ENCODE data around the gene SLC2A4RG.
"Not testable (repeated sequence)": the region's sequence is repeated elsewhere in the genome, so short reads cannot be mapped to it uniquely, and the experiment has no call there.

SLC2A4RG gene

DNA sequence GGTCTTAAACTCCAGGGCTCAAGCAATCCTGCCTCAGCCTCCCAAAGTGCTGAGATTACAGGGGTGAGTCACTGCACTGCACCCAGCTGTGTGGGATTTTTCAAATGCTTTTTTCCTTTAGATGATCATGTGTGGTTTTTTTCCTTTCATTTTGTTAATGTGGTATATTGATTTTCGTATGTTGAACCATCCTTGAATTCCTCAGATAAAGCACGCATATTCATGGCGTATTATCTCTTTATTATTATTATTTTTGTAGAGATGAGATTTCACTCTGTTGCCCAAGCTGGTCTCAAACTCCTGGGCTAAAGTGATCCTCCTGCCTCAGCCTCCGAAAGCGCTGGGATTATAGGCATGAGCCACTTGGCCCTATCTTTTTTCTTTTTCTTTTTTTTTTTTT, 24.7 kb upstream of the SLC2A4RG start:
- no peak for DNase-seq

DNA sequence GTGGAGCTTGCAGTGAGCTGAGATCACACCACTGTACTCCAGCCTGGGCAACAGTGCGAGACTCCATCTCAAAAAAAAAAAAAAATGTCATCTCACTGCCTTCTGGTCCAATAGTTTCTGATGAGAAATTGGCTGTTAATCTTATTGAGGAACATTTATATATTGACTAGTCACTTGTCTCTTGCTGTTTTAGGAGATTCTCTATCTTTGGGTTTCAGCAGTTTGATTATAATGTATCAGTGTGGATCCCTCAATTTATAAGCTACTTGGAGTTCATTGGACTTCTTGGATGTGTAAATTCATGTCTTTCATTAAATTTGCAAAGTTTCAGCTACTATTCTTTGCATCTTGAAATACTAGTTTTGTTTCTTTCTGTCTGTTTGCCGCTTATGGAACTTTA, 20.6 kb upstream of the SLC2A4RG start:
- DNase-seq, result no peak

DNA sequence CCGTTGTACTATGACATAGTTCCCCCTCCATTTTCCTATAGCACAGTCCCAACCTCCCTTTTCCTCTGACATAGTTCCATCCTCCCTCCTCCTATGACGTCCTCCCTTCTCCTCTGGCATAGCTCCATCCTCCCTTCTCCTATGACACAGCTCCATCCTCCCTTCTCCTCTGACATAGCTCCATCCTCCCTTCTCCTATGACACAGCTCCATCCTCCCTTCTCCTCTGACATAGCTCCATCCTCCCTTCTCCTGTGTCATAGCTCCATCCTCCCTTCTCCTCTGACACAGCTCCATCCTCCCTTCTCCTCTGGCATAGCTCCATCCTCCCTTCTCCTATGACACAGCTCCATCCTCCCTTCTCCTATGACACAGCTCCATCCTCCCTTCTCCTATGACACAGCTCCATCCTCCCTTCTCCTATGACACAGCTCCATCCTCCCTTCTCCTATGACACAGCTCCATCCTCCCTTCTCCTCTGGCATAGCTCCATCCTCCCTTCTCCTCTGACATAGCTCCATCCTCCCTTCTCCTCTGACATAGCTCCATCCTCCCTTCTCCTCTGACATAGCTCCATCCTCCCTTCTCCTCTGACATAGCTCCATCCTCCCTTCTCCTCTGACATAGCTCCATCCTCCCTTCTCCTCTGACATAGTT, 16.5 kb upstream of the SLC2A4RG start:
- not testable (repeated sequence) for DNase-seq

DNA sequence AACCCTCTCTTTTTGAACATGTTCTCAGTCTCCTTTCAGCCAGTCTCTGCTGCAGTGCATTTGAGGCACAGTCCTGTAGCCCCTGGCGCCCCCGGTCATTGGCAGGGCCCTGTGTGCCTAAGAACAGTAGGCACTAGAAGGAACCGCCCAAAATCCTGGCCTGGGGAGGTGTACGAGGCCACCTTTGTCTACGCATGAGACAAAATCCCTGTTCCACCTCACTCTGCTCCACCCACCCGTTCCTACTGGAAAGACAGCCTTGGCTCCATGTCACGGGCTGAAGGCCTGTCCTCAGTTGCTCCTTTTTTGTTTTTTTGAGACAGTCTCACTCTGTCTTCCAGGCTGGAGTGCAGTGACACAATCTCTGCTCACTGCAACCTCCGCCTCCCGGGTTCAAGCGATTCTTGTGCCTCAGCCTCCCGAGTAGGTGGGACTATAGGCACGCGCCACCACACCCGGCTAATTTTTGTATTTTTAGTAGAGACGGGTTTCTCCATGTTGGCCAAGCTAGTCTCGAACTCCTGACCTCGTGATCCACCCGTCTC, 9.3 kb upstream of the SLC2A4RG start:
- not testable (repeated sequence) for DNase-seq

DNA sequence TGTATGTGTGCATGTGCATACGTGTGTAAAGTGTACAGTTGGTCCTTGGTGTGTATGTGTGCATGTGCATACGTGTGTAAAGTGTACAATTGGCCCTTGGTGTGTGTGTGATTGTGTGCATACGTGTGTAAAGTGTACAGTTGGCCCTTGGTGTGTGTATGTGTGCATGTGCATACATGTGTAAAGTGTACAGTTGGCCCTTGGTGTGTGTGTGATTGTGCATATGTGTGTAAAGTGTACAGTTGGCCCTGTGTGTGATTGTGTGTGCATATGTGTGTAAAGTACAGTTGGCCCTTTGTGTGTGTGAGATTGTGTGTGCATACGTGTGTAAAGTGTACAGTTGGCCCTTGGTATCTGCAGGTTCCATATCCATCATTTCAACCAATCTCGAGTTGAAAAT, 8.2 kb upstream of the SLC2A4RG start:
- no peak for DNase-seq

DNA sequence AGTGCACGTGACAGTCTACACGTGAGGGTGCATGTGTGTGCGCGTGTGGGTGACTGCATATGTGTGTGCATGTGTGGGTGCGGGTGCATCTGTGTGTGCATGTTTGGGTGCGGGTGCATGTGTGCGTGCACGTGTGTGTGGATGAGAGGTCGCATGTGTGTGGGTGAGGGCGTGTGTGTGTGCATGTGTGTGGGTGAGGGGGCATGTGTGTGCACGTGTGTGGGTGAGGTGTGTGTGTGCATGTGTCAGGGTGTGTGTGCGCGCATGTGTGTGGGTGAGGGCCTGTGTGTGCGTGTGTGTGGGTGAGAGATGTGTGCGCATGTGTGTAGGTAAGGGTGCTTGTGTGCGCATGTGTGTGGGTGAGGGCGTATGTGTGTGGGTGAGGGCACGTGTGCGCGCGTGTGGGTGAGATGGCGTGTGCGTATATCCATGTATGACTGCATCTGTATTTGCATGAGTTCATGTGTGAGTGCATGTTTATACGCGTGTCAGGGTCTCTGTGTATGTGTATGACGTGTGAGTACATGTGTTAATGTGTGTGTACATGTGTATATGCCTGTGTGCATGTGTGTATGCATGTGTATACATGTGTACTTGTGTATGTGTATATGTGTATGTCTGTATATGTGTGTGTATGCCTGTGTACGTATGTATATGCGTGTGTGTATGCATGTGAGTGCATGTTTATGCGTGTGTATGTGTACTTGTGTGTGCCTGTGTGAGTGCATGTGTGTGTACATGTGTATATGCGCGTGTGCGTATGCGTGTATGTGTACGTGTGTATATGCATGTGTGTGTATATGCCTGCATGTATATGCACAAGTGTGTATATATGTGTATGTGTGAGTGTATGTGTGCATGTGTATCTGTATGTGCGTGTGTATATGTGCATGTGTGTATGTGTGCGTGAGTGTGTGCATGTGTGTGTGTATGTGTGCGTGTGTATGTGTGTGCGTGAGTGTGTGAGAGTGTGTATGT, 7.2 kb upstream of the SLC2A4RG start:
- DNase-seq, result no peak

DNA sequence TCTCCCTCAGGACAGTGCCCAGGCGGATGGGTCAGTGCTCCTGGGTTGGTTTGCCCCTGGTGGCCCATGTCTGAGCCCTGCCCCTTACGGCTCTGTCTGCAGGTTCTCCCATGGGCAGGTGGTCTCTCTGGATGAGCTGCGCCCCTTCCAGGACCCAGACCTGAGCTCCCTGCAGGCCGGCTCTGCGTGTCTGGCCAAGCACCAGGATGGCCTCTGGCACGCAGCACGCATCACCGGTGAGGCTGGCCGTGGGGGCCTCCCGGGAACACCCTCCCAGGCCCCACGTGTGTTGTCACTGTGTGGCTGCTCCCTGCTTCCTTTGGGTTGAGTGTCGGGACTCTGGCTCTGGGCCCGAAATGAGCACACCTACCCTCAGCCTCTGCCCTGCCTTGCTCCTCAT, 6.5 kb upstream of the SLC2A4RG start:
- no peak for DNase-seq

DNA sequence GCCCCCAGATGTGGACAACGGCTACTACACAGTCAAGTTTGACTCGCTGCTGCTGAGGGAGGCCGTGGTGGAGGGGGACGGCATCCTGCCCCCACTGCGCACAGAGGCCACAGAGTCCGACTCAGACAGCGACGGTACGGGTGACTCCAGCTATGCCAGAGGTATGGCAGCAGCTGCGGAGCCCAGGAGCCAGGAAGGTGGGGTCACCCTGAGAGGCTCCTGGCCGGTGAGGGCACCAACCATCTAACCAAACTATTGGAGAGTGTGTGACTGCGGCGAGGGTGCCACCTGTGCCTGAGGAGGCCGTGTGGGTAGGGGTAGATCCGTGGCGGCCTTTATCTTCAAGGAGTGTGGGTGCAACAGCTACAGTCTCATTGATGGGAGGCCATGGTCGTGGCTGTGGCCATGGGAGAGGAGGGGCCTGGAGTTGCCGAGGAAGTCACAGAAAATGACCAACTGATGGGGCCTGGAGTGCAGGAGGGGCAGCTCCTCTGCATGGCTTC, 5.9 kb upstream of the SLC2A4RG start:
- DNase-seq, result no peak

DNA sequence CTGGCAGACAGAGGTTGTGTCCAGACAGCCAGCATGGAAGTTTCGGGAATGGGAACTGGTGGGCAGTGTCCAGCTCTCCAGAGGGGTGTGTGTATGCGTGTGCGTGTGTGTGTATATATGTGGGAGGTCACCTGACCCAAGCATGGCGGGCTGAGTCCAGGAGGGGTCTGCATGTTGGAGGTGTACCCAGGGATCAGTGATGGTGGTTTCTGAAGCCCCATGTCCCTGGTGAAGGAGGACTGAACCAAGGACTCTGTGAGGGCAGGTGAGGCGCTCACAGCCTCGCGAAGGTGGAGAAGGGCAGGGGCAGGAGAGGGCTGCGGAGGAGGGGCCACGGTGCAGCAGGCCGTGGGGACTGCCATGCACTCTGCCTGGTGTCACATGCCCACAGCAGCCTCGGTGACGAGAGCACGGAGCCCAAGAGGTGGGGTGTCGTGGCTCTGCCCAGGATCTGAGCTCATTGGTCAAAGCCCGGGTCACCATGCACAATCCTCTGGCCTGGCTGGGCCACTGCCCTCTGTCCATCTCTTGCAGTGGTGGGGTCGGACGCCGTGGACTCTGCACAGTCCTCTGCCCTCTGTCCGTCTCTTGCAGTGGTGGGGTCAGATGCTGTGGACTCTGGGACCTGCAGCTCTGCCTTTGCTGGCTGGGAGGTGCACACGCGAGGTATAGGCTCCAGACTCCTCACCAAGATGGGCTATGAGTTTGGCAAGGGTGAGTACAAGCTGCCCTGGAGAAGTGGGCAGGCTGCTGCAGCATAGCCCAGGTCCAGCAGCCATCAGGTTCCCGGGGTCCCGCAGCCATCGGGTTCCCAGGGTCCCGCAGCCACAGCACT, 5.2 kb upstream of the SLC2A4RG start:
- DNase-seq, result no peak

DNA sequence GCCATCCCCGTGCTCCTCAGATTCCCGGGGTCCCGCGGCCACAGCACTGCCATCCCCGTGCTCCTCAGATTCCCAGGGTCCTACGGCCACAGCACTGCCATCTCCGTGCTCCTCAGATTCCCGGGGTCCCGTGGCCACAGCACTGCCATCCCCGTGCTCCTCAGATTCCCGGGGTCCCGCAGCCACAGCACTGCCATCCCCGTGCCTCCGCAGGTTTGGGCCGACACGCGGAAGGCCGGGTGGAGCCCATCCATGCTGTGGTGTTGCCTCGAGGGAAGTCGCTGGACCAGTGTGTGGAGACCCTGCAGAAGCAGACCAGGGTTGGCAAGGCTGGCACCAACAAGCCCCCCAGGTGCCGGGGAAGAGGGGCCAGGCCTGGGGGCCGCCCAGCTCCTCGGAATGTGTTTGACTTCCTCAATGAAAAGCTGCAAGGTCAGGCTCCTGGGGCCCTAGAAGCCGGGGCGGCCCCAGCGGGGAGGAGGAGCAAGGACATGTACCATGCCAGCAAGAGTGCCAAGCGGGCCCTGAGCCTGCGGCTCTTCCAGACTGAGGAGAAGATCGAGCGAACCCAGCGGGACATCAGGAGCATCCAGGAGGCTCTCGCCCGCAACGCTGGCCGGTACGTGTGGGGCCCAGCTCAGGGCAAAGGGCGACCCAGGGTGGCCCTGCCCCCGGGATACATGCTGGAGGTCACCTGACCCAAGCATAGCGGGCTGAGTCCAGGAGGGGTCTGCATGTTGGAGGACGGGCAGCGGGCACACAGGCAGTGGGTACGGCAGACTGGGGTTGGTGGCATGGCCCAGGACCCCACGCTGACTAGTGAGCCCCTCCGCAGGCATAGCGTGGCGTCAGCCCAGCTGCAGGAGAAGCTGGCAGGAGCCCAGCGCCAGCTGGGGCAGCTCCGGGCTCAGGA, 4.4 kb upstream of the SLC2A4RG start:
- DNase-seq, result no peak

DNA sequence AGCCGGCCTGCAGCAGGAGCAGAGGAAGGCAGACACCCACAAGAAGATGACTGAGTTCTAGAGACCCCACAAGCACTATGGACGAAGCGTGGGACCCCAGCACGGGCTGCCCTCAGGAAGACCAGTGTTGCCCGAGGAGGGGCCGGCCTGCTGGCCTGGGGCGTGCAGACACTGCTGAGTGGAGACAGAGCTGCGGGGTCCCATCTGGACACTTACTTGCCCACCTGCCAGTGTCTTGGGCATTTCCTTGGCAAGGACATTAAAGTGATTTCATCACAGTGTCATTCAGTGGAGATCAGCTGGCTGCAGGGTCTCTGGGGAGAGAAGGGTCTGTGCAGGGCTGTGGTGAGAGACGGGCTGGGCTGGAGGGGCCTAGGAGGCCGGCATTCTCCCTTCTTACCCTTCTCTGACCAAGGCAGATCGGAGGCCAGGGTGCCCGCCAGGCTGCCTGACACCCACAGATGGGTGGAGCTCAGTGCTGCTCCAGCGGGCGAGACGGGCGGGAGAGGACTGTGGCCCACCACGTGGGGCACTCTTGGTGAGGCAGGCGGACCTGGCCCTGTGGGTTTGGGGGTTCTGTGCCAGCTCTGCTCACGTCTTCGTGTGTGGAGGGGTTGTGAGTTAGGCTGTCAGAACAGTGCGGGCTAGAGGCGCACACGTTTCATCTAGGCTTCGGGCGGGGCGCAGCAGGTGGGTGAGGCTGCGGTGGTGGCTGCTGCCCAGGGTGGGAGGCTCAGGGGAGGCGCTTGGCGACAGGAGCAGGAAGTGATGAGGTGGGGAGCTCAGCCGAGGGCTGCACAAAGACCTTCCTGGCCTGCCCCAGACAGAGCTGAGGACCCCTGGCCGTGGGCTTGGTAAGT, 3.5 kb upstream of the SLC2A4RG start, which contains the start of gene LIME1:
LIME1 (plus strand) TSS at position 806 of the 860 bp plus-strand sequence. CDS start 886 bp downstream, outside the sequence.
- DNase-seq, result peak; percentile 81

DNA sequence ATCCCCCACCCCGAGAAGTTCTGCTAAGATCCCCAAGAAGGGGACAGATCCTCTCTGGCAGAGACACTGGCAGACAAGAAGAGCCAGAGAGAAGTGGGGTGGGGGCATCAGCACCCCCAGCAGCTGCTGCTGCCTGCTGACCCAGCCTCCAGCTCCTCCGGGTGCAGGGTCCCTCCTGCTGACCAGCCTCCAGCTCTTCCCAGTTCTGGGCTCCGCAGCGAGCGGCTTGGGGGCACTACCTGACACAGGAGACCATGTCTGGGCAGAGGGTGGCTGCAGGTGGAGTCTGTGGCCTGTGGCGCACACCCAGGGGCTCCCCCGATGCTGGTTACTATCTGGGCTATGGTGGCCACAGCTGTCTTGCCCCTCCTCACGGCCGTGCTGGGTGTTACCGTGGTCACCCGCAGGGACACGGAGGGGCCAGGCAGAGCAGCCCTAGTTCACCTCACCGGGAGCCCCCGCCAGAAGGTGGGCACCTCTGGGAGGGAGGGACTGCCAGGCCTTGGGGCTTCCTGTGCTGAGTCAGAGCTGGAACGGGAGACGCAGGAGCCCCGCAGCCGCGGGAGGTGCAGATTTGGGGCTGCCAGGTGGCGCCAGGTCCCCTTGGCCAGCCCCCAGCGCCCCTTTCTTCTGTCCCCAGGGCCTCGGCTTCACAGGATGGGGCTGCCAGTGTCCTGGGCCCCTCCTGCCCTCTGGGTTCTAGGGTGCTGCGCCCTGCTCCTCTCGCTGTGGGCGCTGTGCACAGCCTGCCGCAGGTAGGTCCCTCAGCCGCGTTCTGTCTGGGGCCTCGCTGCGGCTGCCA, 2.5 kb upstream of the SLC2A4RG start:
- peak; percentile 37 for DNase-seq

DNA sequence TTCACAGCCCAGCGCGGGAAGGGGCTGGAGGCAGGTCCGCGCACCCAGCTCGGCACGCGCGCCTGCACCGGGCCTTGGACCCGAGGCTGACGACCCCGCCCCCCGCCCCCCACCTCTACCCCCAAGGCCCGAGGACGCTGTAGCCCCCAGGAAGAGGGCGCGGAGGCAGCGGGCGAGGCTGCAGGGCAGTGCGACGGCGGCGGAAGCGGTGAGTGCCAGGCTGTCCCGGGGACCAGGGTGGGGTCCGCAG, 2.0 kb upstream of the SLC2A4RG start:
- DNase-seq, result no peak

DNA sequence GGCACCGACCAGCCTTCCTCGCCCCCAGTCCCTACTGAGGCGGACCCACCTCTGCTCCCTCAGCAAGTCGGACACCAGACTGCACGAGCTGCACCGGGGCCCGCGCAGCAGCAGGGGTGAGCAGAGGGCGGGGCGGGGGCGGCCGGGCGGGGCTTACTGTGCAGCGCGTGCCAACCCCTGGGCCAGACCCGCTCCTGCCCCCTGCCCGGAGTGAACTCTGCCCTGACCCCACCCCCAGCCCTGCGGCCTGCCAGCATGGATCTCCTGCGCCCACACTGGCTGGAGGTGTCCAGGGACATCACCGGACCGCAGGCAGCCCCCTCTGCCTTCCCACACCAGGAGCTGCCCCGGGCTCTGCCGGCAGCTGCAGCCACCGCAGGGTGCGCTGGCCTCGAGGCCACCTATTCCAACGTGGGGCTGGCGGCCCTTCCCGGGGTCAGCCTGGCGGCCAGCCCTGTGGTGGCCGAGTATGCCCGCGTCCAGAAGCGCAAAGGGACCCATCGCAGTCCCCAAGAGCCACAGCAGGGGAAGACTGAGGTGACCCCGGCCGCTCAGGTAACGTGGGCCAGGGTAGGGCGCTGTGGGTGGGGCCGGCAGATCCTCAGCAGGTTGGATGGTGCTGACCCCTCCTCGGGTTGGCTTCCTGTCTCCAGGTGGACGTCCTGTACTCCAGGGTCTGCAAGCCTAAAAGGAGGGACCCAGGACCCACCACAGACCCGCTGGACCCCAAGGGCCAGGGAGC, 1.5 kb upstream of the SLC2A4RG start:
- no peak for DNase-seq

DNA sequence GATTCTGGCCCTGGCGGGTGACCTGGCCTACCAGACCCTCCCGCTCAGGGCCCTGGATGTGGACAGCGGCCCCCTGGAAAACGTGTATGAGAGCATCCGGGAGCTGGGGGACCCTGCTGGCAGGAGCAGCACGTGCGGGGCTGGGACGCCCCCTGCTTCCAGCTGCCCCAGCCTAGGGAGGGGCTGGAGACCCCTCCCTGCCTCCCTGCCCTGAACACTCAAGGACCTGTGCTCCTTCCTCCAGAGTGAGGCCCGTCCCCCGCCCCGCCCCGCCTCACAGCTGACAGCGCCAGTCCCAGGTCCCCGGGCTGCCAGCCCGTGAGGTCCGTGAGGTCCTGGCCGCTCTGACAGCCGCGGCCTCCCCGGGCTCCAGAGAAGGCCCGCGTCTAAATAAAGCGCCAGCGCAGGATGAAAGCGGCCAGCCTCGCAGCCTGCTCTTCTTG, 868 bp upstream of the SLC2A4RG start:
- peak; percentile 39 for DNase-seq

DNA sequence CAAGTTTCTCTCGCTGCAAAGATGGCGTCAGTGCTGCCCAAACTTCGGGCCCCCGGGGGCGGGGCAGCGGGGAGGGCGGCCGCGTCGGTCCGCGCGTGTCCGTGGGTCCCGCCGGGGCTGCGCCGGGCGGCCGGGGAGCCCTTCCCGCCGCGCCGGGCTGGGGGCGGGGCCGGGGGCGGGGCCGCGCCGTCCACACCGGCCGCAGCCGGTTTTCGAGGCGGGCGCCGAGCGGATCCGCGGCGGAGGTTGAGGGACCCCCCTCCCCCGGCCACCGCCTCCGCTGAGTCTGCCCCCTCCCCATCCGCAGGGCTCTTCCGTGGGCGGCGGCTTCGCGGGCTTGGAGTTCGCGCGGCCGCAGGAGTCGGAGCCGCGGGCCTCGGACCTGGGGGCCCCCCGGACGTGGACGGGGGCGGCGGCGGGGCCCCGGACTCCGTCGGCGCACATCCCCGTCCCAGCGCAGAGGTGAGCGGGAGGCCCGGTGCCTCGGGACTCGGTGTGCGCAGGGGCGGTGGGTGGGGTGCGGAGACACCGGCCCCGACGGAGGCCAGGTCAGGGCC, 572 bp downstream of the SLC2A4RG start:
- DNase-seq, result peak; percentile 48

DNA sequence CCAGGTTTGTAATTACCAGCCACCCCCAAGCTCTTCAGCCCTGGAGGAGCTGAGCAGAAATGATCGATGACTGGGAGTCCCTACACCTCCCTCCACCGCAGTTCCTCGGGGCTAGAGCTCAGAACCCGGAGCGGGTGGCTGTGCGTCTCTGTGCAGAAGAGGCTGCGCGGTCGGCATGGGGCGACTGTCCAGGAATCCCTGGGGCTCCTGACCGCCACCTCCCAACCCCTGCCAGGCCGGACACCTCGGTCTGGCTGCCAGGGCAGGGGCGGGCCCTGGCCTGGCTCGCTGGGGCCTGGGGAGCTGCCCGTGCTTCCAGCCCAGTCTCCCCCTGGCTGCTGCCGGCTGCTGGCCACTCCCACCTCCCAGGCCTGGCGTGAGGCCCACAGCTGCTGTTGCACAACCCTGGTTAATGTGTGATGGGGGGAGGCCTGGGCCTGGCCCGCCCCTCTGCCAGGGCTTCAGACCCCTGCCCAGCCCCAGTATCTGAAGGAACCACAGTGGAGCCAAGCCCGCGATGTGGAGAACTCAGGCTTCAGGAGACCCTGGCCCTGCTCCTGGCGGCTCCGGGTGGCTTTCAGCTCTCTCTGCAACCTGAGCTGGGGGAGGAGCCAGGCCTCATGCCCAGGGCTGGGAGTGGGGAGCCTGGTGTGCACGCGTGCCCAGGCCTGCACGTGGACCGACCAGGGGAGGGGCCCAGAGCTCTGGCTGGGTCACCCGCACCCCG, 1.2 kb downstream of the SLC2A4RG start:
- DNase-seq, result peak; percentile 41

DNA sequence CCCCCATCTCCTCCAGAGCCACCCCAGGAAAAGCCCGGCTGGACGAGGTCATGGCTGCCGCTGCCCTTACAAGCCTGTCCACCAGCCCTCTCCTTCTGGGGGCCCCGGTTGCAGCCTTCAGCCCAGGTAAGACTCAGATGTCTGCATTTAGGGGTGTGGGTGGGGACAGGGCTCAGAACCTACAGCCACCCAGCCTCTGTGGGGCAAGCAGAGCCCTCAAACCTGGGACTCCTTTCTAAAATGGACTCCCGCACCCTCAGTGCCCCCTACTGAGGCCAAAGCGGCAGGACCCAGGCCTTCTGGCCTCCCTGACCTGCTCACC, 1.7 kb downstream of the SLC2A4RG start:
- no peak for DNase-seq

Data from CD4-positive, alpha-beta T cell treated with Interleukin-15 for 1 hour (primary cell).